Measurements from ENCODE around the gene GCNT4.

The GCNT4 gene

DNA sequence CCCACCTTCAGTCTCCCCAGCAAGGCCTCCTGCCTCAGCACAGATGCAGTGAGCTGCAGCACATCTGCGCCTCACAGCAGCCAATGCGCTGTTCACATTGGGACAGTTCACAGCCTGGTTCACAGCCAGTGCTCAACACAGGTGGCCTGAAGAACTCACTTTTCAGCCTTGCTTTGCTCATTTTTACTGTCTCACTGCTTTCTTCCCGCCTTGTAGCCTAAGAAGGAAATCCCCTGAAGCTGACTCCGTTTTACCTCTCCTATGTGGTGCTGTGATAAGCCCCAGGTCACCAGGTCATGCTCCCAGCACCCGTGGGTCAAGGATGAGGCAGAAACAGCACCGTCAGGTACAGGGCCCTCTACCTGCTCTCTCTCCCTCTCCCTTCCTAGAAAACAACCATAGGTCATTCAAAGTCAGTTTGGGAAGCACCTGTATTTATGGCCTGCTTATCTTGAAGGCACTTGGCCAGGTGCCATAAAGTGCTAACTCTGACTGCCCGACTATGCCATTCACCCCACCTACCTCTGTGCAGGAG, 1.1 kb downstream of the GCNT4 start:
- DNase-seq, result peak in 3 of 5 experiments; percentile 4 to 39 (median 12)

DNA sequence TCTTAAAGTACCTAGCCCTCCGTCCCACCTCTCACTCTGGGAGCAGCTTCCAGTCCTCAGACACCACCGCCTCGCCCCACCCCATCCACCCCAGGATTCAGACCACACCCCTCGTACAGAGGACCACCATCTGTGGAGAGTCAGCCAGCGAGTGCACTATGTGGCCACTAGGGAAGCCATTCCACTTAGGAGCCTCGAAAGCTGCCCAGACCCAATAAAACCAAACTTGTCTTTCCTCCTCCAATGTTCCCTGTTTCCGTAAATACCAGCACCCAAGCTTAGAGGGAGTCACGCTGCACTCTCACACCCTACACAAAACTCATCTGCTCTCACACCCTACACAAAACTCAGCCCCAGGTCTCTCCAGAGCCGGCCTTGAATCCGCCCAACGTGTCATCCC, 1.9 kb downstream of the GCNT4 start:
- DNase-seq, result peak in 2 of 5 experiments; percentile 8 to 19

DNA sequence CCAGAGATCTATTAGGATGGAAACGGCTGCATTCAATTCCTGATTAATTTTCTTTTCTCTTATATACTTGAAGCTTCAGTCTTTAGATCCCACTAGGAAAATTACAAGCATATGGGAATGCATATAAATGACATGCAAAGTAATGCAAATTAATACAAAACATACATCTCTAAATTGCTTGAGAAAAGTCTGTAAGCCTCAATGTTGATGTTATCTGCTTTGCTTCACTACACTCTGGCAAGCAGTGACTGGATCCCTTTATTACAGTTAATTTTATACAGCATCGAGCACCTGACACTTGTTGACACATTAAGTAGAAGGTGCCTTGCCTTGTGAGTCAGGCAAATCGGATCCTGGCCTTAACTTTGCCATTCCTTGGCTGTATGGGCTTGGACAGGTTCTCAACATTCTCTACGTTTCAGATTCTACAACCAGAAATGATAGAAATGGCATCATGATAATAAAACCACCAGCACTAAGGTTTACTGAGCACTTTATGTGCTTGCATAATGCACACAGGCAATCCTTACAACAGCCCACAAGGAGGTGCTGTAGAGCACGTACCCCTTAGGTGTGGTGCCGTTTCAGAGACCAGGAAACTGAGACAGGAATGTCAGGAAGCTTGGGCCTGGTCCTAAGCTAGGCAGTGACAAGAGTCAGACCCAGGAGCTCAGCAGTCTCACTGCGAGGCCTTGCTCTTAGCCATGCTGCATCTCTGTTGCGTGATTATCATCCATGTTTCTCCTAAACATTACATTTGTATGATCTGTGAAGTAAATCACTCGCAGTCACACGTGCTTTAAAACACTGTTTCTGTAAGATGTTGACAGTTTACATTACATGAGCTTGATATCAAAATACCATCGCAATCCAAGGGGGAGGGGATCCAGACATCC, 2.7 kb downstream of the GCNT4 start:
- DNase-seq, result peak in 4 of 5 experiments; percentile 46 to 71 (median 57)

DNA sequence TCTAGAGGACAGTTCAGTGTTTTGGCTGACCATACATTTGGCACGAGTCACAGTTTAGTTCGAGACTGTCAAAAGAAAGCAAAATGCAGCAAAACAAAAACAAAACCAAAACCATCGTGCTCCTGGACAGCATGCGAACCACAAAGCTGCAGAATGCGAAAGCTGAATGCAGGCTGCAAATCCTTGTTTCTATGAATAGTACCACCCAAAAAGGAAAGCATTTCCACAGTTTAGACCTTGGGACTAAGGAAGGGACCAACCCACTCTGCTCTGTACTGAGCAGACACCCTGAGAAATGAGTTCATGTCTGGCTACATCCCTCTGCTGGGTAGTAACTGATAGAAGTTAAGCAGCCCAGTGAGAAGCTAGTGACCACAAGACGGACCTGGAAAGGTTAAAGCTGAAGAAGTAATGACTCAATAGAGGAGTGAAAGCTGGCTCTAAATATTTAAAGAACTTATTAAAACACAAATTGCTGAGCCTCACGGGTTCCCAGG, 3.9 kb downstream of the GCNT4 start:
- peak in 1 of 5 experiments; percentile 41 for DNase-seq

DNA sequence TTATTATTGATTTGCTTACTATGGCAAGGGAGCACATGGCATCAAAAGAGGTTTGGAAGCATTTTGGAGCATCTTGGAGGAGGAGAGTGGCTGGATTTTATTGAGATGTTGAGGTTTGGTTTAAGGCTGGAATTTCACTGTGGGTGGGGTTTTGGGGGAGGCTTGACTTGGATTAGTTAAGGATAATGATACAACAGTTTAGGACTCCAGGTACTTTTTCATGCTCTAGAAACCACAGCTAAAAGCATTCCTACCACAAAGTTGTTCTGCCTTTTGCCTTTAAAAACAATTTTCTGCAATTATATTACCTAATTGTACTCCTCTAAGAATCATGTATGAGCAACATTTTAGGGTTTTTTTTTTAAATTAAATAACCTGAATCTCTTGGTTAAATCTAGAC, 5.0 kb downstream of the GCNT4 start:
- DNase-seq, result no peak

DNA sequence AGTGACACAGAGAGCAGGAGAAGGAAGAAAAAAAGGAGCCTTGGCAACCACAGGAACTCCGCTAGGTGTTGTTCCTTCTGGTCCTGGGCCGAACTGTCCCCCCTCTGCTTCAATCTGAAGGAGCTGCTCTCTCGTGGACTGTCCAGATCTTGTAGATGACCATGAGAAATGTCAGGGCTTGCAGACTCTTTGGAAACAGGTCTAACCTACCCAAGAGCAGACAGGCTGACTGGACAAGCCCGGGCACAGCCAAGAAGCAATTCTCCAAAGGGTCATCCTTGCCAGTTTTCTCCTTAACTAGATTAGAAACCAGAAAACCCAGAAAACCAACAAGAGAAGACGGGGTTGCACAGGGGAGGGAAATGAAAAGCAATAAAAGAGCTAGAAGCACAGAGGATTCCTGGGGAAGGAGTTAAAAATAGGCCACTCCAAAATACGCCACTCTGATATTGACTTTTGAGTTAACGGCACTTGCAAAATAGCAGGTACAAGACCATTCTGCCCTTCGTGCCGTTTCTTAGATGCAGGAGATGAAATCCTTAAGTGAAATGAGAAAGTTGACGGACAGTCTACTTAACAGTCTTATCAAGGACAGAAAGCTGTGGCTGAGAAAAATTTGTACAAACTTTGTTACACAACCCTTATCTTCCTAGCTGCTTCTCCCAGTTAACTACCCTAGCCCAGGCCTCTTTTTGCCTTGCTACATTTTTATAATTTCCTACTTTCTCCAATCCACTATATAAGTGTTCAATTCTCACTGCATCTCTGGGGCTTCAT, 5.8 kb downstream of the GCNT4 start:
- no peak for DNase-seq

DNA sequence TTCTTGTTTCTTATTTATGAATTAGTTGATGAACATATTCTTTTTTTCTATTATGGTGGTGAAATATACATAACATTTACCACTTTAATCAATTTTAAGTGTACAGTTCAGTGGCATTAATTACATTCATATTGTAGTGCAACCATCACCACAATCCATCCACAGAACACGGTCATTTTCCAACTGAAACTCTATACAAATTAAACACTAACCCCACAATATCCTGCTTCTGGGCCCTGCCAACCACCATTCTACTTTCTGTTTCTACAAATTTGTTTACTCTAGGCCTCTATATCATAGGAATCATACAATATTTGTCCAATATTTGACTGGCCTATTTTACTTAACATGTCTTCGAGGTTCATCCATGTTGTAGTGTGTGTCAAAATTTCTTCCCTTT, 7.3 kb downstream of the GCNT4 start:
- peak in 1 of 5 experiments; percentile 48 for DNase-seq

DNA sequence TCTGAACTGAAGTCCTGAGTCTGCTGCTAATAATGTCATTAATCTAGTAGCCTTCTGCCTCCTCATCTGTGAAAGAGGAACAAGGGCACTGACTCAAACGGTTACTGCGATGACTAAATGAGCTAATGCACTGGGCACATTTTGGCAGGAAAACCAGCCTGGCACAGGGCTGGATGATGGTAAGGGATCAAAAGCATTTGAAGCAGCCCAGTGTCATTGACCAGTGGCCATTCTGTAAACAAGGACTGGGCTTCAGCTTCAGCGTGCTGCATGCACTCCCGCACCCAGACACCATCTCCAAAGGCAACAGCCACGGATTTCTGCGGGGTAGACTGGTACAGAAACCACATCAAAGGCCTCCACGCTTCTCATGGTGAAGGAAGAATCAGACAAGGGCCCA, 8.0 kb downstream of the GCNT4 start:
- peak in 1 of 5 experiments; percentile 10 for DNase-seq

DNA sequence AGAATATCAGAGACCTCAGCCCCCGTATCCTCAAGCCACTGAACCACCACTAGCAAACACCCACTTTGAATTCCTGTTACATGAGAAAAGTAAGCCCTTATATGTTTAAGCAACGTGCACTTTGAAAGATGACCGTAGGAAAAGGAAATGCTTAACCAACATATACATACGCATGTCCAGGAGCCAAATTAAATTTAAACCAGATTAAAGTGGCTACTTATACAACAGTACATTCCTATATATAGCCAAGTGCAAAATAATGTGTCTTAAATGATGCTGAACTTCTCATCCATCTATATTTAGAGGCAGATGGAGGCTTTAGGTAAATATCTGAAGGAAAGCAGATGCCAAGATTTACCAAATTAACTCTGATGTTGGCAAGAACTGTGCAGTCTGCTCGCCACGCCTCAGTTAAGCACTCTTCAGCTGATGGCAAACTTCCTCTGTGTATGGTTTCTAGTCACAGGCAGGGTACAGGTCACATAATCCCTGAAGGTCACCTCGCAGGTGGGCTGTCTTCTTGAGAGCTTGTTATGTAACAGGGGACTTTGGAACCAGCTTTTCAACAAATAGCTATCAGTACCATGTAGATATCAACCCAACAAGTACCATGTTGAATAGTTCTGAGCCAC, 8.6 kb downstream of the GCNT4 start:
- DNase-seq, result no peak

DNA sequence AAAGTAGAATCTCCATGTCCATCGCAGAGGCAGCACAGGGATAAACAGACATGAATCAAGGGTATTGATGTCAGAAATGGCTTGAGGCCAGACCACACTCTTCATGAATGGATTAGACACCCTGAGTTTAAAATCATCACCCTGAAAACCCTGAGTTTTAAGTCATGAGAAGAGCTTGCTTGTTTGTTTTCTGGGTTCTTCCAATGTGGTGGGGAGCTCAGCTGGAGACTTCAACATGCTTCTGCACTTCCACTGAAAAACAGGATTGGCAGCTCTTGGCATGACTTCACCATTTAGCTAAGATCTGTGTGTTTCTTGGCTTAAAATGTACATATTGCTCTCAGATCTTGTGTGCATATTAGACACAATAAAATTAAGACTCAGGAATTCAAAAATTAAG, 9.8 kb downstream of the GCNT4 start:
- DNase-seq, result no peak

DNA sequence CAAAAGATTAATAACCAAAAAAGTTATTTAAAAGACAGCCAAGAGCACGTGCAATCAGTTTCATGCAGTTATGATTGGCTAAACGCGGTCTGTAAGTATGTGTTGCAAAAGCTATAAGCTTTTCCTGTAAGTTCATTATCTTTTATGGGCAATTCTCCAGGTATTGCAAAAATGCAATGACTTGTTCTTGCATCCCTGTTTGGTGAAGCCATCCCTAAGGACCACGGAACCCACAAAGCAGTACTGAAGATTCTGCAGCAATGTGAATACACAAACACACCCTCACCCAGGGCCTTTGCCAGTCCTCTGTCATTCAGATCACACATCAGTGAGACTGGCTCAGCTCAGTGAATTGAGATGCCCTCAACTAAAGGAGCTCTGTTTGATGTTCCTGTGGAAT, 11.4 kb downstream of the GCNT4 start:
- DNase-seq, result no peak

DNA sequence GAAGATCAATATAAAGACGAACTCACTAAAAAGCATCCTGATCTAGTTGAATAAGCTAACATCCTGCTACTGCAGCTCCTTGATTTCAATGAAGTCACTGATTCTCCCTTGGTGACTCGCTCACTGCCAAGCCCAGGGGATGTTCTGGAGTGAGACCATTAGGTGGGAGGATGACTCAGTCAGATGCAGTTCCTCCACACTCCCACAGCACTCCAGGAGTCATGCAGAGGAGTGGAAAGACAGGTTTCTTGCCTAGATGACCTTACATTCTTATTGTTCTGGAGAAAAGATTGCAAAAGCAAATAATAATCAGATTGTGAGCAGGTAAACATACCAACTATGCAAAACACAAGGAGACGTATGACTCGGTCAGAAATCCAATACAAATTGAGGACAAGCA, 15.3 kb downstream of the GCNT4 start:
- peak in 1 of 5 experiments; percentile 8 for DNase-seq

DNA sequence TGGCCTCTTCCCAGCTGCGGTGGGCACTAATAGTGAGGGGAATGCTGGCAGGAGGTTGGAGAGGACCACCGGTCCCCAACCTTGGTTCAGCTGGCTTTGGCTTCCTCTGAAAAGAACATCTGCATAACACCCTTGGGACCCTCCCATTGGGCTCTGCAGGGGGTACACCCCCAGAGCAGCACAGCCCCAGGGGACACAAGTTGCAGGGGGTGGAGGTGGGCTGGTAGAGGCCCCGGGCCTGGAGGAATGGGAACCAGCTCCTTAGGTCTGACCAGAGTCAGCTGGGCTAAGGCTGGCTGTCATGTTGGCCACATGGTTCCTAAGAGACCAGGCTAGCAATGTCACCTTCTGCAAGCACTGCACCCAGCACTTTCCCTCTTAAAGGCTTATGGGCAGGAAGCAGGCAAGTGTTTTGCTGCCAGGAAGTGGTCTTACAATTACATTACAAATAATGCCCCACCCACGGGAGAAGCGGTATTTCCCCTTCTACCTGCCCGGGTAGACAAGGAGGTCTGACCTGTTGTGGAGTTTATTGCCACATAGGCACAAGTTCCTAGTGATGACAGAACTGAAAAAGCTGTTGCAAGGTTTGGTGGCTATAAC, 18.1 kb downstream of the GCNT4 start:
- peak in 2 of 5 experiments; percentile 58 to 68 for DNase-seq

DNA sequence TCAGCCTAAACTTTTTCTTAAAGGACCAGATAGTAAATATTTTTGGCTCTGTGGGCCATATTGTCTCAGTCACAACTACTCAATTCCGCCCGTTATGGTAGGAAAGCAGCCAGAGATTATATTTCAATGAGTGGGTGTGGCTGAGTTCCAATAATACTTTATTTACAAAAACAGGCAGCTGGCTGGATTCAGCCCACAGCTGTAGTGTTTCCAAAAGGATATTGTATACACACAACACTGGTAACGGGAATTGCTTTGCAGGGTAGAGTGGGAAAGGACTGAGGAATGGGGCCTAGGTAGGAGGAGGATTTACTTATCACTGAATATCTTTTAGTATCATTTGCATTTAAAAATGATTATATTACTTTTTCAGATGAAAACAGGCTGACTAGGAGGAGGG, 21.0 kb downstream of the GCNT4 start:
- no peak for DNase-seq

DNA sequence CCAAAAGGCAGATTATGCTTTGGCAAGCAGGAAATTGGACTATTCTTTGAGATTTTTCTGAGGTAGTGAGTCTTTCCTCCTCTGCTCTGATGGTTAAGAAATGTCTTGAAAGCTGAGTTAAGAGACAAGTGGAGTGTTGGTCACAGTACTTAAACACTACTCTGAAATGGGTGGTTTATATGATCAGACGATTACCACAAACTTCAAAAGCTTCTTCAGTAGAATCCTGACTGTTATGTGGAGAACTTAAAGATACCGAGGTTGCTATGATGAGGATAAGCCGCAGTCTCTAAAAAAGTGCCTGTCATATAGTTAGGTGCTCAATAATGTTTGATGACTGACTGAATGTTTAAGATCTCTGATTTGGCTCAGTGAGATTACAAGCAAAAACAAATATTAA, 24.3 kb downstream of the GCNT4 start:
- peak in 1 of 5 experiments; percentile 27 for DNase-seq

DNA sequence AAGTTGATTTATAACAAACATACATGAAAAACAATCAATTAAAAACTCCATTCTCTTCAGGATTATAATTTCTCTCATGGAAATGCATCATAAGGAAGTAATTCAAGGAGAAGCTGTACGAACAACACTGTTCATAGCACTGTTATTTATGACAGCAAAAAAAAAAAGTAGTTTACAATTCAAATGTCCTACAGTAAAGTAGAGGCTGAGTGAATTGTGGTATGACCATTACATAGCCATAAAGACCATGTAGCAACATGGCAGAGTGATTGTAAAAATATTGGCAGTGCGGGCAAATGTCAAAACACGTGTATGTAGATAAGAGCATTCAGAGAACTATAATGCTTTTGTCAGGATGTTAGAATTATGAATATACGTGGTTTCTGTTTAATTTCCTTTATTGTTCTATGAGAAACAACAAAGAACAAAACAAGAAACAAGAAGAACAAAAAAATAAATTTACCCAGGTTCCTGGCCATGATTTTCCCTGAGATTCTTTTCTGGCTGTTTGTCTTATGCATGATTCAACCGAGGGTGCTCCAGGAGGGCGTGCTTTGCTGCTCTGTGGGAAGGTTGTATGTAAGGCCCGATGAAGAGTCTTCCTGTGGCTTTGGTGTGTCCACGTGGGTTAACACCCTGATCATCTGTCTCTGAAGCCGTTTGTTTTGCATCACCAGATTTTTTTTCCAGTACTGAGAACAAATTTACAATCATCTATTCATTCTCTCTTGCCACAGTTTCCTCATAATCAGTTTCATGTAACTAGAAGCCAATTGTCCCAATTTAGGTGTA, 28.8 kb downstream of the GCNT4 start:
- peak in 2 of 5 experiments; percentile 59 to 61 for DNase-seq

DNA sequence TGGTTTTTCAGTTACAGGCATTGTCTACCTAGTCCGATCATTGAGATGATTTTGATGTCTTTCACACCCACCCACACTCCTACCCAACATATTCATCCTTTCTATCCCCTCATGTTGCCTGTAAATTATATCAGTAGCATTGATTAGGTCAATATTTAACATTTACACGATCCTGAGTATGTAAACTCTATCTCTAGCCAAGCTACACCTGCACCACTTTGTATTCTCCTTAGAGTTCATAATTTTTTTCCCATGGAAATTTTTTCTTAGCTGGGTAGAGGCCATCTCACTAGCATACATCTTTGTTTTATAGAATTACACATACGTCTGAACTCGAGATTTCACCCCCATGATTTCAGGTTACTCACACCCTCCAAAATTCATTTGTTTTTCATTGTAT, 30.6 kb downstream of the GCNT4 start:
- DNase-seq, result no peak

DNA sequence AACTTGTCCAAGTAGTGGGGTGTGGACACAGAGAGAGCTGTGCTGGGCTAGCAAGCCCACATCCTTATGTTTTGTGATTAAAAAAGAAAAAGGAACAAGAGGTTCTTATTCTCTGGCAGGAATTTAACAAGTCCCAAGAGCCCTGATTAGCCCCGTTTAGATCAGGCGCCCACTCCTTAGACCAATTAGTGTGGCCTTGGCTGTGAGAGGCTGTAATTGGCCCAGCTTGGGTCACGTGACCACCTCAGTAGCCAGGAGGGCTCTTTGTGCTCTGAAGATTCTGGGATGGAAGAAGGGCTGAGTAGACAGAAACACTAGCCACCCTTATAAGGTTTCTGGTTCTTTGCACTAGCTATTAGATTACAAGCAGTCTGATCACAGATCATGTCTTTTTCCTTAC, 31.1 kb downstream of the GCNT4 start:
- DNase-seq, result no peak

DNA sequence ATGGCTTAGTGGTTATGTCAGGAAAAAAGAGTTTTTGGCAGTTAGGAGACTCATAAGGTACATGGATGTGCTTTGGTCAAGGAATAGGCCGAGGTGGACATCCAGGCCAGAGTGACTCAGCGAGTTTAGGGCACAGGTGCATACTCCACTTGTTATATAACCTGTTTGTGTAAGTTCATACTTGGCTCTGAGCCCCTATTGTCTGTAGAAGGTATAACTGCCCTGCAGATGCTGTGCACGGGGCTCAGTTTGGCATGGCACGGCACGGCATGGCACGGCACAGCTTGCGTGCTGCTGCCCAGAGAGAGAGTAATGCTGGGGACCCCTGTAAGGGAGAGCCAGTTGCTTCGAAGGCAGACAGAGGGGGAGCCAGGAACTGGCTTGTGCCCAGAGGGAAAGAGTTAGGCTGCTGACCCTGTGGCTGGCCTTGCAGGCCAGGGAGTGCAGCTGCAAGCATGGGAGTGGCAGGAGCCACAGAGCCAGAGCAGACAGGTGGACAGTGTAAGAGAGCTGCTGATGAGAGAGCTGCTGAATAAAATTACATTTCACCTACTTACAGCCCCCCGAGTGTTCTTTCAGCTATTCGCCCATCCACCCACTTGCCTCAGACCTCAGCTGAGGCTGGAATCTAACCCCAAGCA, 32.2 kb downstream of the GCNT4 start:
- no peak for DNase-seq

DNA sequence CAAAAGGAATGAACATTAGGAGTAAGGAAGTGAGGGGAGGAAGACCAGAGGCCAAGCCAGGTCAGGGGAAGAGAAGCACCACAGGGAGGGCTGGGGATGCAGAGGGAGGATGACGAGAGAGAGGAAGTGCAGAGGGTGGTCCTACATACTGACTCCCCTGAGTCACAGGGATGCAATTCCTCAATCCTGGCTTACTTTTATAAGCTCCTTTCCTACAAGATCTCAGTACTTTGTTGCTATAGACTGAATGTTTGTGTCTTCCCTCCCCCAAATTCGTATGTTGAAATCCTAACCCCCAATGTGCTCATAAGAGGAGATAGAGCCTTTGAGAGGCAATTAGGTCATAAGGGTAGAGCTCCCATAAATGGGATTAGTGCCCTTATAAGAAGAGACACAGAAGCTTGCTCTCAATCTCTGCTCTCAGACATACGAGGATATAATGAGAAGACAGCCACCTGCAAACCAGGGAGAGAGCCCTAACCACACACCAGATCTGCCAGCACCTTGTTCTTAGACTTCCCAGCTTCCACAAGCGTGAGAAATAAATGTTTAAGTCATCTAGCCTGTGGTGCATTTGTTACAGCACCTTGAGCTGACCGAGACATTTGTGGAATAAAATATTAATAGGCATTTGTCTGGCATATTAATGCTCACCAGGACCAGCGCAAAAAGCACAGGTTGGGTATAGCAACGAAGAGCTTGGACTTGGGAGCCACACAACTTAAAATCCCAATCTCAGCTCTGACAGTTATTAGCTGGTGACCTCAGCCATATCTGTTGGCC, 33.4 kb downstream of the GCNT4 start:
- DNase-seq, result no peak

Data from T-helper 2 cell (primary cell).